Activated CD4-positive, alpha-beta memory T cell treated with anti-CD3 and anti-CD28 coated beads for 36 hours (primary cell): ENCODE measurements around the gene CYSRT1. TPM values are rescaled to one million over a fixed set of nuclear protein-coding genes. Genes with fewer than 3 reads are reported as not detected.

ENCODE experiments used
- CTCF ChIA-PET: fragments of 350-600 bp; sonication (Branson Sonifier 250); formaldehyde crosslinking; loops from one replicate; lab custom pipeline; 2021; ENCODE audit warnings: antibody characterized with exemption, inconsistent platforms; lab: Charles Lee
- POLR2A ChIA-PET: fragments of 350-600 bp; sonication (Branson Sonifier 250); formaldehyde crosslinking; loops from one replicate; lab custom pipeline; 2021; ENCODE audit warnings: antibody characterized with exemption; lab: Charles Lee
- DNase-seq: peaks from one replicate; pipeline ENCODE4 v3.0.0-alpha.2; 2020
- H3K27ac Mint-ChIP-seq: one replicate; pipeline ENCODE4 v1.8.0; 2021; ENCODE audit warnings: mixed read lengths
- H3K27me3 Mint-ChIP-seq: one replicate; pipeline ENCODE4 v1.8.0; 2021; ENCODE audit warnings: mixed read lengths
- H3K36me3 Mint-ChIP-seq: one replicate; pipeline ENCODE4 v1.8.0; 2021; ENCODE audit warnings: mixed read lengths
- H3K4me1 Mint-ChIP-seq: one replicate; pipeline ENCODE4 v1.8.0; 2021; ENCODE audit warnings: low read depth, mixed read lengths
- H3K4me3 Mint-ChIP-seq: one replicate; pipeline ENCODE4 v1.8.0; 2021; ENCODE audit warnings: mild to moderate bottlenecking, mixed read lengths
- H3K9me3 Mint-ChIP-seq: one replicate; pipeline ENCODE4 v1.8.0; 2021; ENCODE audit warnings: mixed read lengths
- intact Hi-C: fragments of 100-400 bp; cut with micrococcal nuclease; formaldehyde crosslinking; loops from one replicate; pipeline ENCODE4 v1.15.1; 2023
- total RNA-seq, 2 experiments: library from RNA; stranded (reverse); gene quantifications; one replicate each; pipeline ENCODE4 v1.2.3, GENCODE V29; 2021

Gene CYSRT1
- total RNA-seq, 2 experiments from 2014 or later: 0.21 to 0.70 TPM

GRCh38 chr9:137272241-137273094, 47.5 kb downstream of the CYSRT1 start:
- H3K9me3 Mint-ChIP-seq: no peaks in the 10 kb centered on the region
- no peak overlapping the region for H3K4me3 Mint-ChIP-seq
- H3K36me3 Mint-ChIP-seq: peaks cover 20% of the 10 kb centered on the region
- no peak for DNase-seq
- intact Hi-C loops: no loop called here
- no peak overlapping the region for H3K27ac Mint-ChIP-seq
- no peaks in the 10 kb centered on the region for H3K27me3 Mint-ChIP-seq
- CTCF ChIA-PET: interaction anchor here (1.0 to 1.7 kb wide), 2 partner anchors 10 to 11 kb away, joined by 4 read pairs; no protein-coding TSS in a partner anchor
- peaks cover 20% of the 10 kb centered on the region for H3K4me1 Mint-ChIP-seq
- POLR2A ChIA-PET: no interaction called here

- no peak overlapping the region for H3K27ac Mint-ChIP-seq
- no peaks in the 10 kb centered on the region for H3K9me3 Mint-ChIP-seq
- DNase-seq: no peak
- intact Hi-C loops: no loop called here
- ChIA-PET CTCF (interaction anchor here (1.0 to 1.7 kb wide), 2 partner anchors 10 to 12 kb away, joined by 4 read pairs; no protein-coding TSS in a partner anchor), POLR2A (no interaction called here)
- no peak overlapping the region for H3K4me3 Mint-ChIP-seq
- H3K27me3 Mint-ChIP-seq: no peaks in the 10 kb centered on the region
- peaks cover 20% of the 10 kb centered on the region for H3K36me3 Mint-ChIP-seq
- peaks cover 21% of the 10 kb centered on the region for H3K4me1 Mint-ChIP-seq
Observed at GRCh38 chr9:137273095-137273490, 48.1 kb downstream of the CYSRT1 start.

- no peaks in the 10 kb centered on the region for H3K27me3 Mint-ChIP-seq
- POLR2A ChIA-PET: no interaction called here
- intact Hi-C loops: no loop called here
- H3K36me3 Mint-ChIP-seq: peaks cover 17% of the 10 kb centered on the region
- H3K4me1 Mint-ChIP-seq: peaks cover 18% of the 10 kb centered on the region
- H3K9me3 Mint-ChIP-seq: no peaks in the 10 kb centered on the region
- no peak for DNase-seq
- H3K27ac Mint-ChIP-seq: no peak overlapping the region
- H3K4me3 Mint-ChIP-seq: no peak overlapping the region
- CTCF ChIA-PET: interaction anchor here (1.6 to 1.7 kb wide), 2 partner anchors 9 to 37 kb away, joined by 4 read pairs; no protein-coding TSS in a partner anchor
Observed at GRCh38 chr9:137273611-137274320, 48.8 kb downstream of the CYSRT1 start.

GRCh38 chr9:137275203-137275587, 50.2 kb downstream of the CYSRT1 start:
- Mint-ChIP-seq H3K4me1 (peaks cover 15% of the 10 kb centered on the region), H3K36me3 (peaks cover 6% of the 10 kb centered on the region), H3K27me3 (no peaks in the 10 kb centered on the region), H3K27ac (no peak overlapping the region), H3K9me3 (no peaks in the 10 kb centered on the region), H3K4me3 (no peak overlapping the region)
- DNase-seq: no peak
- POLR2A ChIA-PET: no interaction called here
- intact Hi-C loops: no loop called here
- CTCF ChIA-PET: interaction anchor here (1.6 kb wide), 1 partner anchor 39 kb away, joined by 4 read pairs; no protein-coding TSS in a partner anchor

Other genes with a start within 250 kb of the CYSRT1 start
- not detected for gene PTGDS, start 247.7 kb upstream of the CYSRT1 start, total RNA-seq
- gene LCNL1, start 242.2 kb upstream of the CYSRT1 start, total RNA-seq: not detected
- 10 to 100 TPM; 71.0 to 71.2 TPM for gene PAXX, start 232.8 kb upstream of the CYSRT1 start, total RNA-seq
- under 1 TPM; 0.43 to 0.61 TPM for gene CLIC3, start 228.6 kb upstream of the CYSRT1 start, total RNA-seq
- gene ABCA2, start 196.9 kb upstream of the CYSRT1 start, total RNA-seq: 10 to 100 TPM; 22.1 to 22.9 TPM
- gene FUT7, start 193.1 kb upstream of the CYSRT1 start, total RNA-seq: 1 to 10 TPM in 1 of 2 experiments, under 1 TPM in 1; 0.85 to 1.3 TPM
- 10 to 100 TPM; 36.0 to 42.6 TPM for gene NPDC1, start 179.0 kb upstream of the CYSRT1 start, total RNA-seq
- gene ENTPD2, start 171.1 kb upstream of the CYSRT1 start, total RNA-seq: not detected
- gene SAPCD2, start 154.6 kb upstream of the CYSRT1 start, total RNA-seq: 1 to 10 TPM; 6.4 to 6.6 TPM
- gene UAP1L1, start 147.7 kb upstream of the CYSRT1 start, total RNA-seq: 1 to 10 TPM; 6.7 to 7.7 TPM
- gene MAN1B1, start 138.2 kb upstream of the CYSRT1 start, total RNA-seq: 10 to 100 TPM; 32.9 to 33.1 TPM
- gene DPP7, start 110.4 kb upstream of the CYSRT1 start, total RNA-seq: 100 to 1,000 TPM; 195 to 208 TPM
- gene GRIN1, start 86.0 kb upstream of the CYSRT1 start, total RNA-seq: not detected
- gene LRRC26, start 55.1 kb upstream of the CYSRT1 start, total RNA-seq: not detected
- not detected for gene TMEM210, start 53.1 kb upstream of the CYSRT1 start, total RNA-seq
- gene ANAPC2, start 36.6 kb upstream of the CYSRT1 start, total RNA-seq: 10 to 100 TPM; 36.3 to 36.9 TPM
- 10 to 100 TPM; 58.9 to 62.1 TPM for gene SSNA1, start 36.5 kb upstream of the CYSRT1 start, total RNA-seq
- gene TPRN, start 24.4 kb upstream of the CYSRT1 start, total RNA-seq: 1 to 10 TPM; 6.1 to 6.7 TPM
- 10 to 100 TPM; 30.0 to 31.1 TPM for gene TMEM203, start 19.5 kb upstream of the CYSRT1 start, total RNA-seq
- gene NDOR1, start 19.5 kb upstream of the CYSRT1 start, total RNA-seq: 10 to 100 TPM; 29.4 to 31.3 TPM
- 1 to 10 TPM; 3.4 to 4.4 TPM for gene RNF208, start 2.9 kb upstream of the CYSRT1 start, total RNA-seq
- not detected for gene RNF224, start 2.3 kb downstream of the CYSRT1 start, total RNA-seq
- gene SLC34A3, start 5.7 kb downstream of the CYSRT1 start, total RNA-seq: not detected
- gene TUBB4B, start 16.1 kb downstream of the CYSRT1 start, total RNA-seq: 100 to 1,000 TPM; 320 to 325 TPM
- not detected for gene STPG3, start 26.1 kb downstream of the CYSRT1 start, total RNA-seq
- 10 to 100 TPM; 57.2 to 57.9 TPM for gene NELFB, start 30.2 kb downstream of the CYSRT1 start, total RNA-seq
- 1 to 10 TPM; 6.6 to 6.8 TPM for gene TOR4A, start 52.6 kb downstream of the CYSRT1 start, total RNA-seq
- gene NRARP, start 77.1 kb downstream of the CYSRT1 start, total RNA-seq: 1 to 10 TPM in 1 of 2 experiments, under 1 TPM in 1; 0.82 to 1.1 TPM
- gene EXD3, start 198.0 kb downstream of the CYSRT1 start, total RNA-seq: 10 to 100 TPM; 13.5 to 13.6 TPM
- gene NOXA1, start 198.2 kb downstream of the CYSRT1 start, total RNA-seq: 1 to 10 TPM; 1.1 TPM
- not detected for gene ENTPD8, start 216.2 kb downstream of the CYSRT1 start, total RNA-seq
- gene NSMF, start 234.2 kb downstream of the CYSRT1 start, total RNA-seq: 10 to 100 TPM; 29.9 to 31.6 TPM